HEK293 (cell line): ENCODE measurements around the gene LFNG.

ENCODE experiments used
- CTCF ChIP-seq: fragments of 450-650 bp; formaldehyde crosslinking; IDR thresholded peaks from 2 replicates; pipeline ENCODE4 v1.5.1; 2016; ENCODE audit warnings: missing biosample characterization, missing genetic modification characterization
- GFI1B ChIP-seq: fragments of 450-650 bp; formaldehyde crosslinking; IDR thresholded peaks from 2 replicates; pipeline ENCODE4 v1.5.1; 2016; ENCODE audit warnings: missing biosample characterization, missing genetic modification characterization
- KLF10 ChIP-seq: fragments of 450-650 bp; IDR thresholded peaks from 2 replicates; pipeline ENCODE4 v1.5.1; 2018; ENCODE audit warnings: missing biosample characterization, mild to moderate bottlenecking, missing genetic modification characterization
- SP2 ChIP-seq: fragments of 450-650 bp; formaldehyde crosslinking; IDR thresholded peaks from 2 replicates; pipeline ENCODE4 v1.5.1; 2016; ENCODE audit warnings: missing biosample characterization, missing genetic modification characterization
- TRIM28 ChIP-seq: IDR thresholded peaks from 2 replicates; pipeline ENCODE4 v1.6.1; 2011; ENCODE audit warnings: low read length, control low read depth, borderline replicate concordance
- ZBTB26 ChIP-seq: fragments of 450-650 bp; formaldehyde crosslinking; optimal IDR thresholded peaks from 2 replicates; pipeline ENCODE3; 2016; ENCODE audit warnings: missing biosample characterization, mild to moderate bottlenecking, missing genetic modification characterization
- ZEB2 ChIP-seq: fragments of 450-650 bp; formaldehyde crosslinking; IDR thresholded peaks from 2 replicates; pipeline ENCODE4 v1.5.1; 2016; ENCODE audit warnings: missing biosample characterization, missing genetic modification characterization
- ZNF138 ChIP-seq: fragments of 450-650 bp; formaldehyde crosslinking; IDR thresholded peaks from 2 replicates; pipeline ENCODE4 v1.5.1; 2016; ENCODE audit warnings: missing biosample characterization, missing genetic modification characterization, borderline replicate concordance
- ZNF19 ChIP-seq: fragments of 450-650 bp; formaldehyde crosslinking; IDR thresholded peaks from 2 replicates; pipeline ENCODE4; 2016; ENCODE audit warnings: missing biosample characterization, missing genetic modification characterization, low read depth
- ZNF426 ChIP-seq: fragments of 450-650 bp; formaldehyde crosslinking; IDR thresholded peaks from 2 replicates; pipeline ENCODE4 v1.5.1; 2017; ENCODE audit warnings: missing biosample characterization, missing genetic modification characterization, mild to moderate bottlenecking, inconsistent platforms, moderate library complexity
- ZNF768 ChIP-seq: fragments of 450-650 bp; formaldehyde crosslinking; IDR thresholded peaks from 2 replicates; pipeline ENCODE4 v1.5.1; 2018; ENCODE audit warnings: missing biosample characterization, mild to moderate bottlenecking, missing genetic modification characterization

GRCh38 chr7:2474224-2474623, 45.4 kb upstream of the LFNG start:
- no peak for TF ChIP-seq CTCF (tag by site-specific recombination)
- no peak for TF ChIP-seq SP2 (tag by site-specific recombination)
- no peak for TF ChIP-seq ZNF138
- TF ChIP-seq ZBTB26 (tag by site-specific recombination), result no peak
- no peak for TF ChIP-seq ZEB2 (tag by site-specific recombination)
- no peak for TF ChIP-seq ZNF768 (tag by site-specific recombination)
- TF ChIP-seq ZNF426, result no peak
- TF ChIP-seq GFI1B (tag by site-specific recombination), result no peak
- TF ChIP-seq KLF10 (tag by site-specific recombination), result no peak
- no peak for TF ChIP-seq ZNF19 (tag by site-specific recombination)
- TF ChIP-seq TRIM28, result no peak
